ENCODE data around the gene NOVA1.

Gene NOVA1

DNA sequence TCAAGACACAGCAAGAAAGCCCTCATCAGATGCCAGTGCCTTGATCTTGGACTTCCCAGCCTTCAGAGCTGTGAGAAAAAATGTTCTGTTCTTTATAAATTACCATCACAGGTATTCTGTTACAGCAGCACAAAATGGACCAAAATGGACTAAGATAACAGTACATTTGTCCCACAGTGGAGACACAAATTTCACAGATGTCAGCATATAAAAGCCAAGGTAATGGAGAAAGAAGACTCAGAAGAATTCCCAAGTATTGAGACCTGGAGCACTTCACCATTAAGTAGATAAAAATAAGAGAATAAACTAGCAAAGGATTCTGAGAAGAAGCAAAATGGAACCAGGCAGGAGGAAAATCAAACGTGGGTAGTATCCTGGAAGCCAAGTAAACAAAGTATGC, 131.0 kb downstream of the NOVA1 start:
- no peak overlapping the region for H3K4me3 ChIP-seq
- H3K27ac ChIP-seq = no peak overlapping the region

DNA sequence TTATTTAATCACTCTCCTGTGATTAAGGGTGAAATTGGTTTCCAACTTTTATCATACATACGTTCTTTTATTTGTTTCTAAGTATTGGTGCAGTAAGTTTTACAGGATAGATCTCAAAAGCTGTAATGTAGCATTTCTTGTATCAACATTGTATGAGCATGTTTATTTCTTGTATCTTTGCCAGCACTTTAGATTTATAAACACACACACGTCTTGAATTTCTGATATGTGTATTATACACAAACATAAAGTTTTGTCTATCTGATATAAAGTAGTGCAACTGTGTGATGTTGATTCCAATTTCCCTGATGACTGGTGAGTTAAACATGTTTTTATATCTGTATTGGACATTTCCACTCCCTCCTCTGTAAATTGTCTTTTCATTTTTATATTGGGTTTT, 134.7 kb downstream of the NOVA1 start:
- Histone ChIP-seq H3K27ac (no peak overlapping the region), H3K4me3 (no peak overlapping the region)

DNA sequence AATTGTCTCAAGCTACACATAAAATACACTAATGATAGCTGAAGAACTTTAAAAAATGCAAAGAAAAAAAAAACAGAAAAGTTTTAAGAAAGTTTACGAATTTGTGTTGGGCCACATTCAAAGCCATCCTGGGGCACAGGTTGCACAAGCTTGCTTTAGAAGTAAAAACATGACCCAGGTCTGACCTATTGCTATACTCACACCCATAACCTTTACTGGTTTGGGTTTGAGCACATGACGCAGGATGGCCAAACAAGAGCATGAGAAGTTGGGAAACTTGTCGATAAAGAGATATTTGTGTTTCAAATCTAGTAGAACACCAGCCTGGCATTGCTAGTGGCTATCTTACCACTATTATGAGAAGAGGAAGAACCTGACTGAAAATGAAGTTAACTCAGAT, 143.7 kb downstream of the NOVA1 start:
- Histone ChIP-seq H3K27ac (no peak overlapping the region), H3K4me3 (no peak overlapping the region)

DNA sequence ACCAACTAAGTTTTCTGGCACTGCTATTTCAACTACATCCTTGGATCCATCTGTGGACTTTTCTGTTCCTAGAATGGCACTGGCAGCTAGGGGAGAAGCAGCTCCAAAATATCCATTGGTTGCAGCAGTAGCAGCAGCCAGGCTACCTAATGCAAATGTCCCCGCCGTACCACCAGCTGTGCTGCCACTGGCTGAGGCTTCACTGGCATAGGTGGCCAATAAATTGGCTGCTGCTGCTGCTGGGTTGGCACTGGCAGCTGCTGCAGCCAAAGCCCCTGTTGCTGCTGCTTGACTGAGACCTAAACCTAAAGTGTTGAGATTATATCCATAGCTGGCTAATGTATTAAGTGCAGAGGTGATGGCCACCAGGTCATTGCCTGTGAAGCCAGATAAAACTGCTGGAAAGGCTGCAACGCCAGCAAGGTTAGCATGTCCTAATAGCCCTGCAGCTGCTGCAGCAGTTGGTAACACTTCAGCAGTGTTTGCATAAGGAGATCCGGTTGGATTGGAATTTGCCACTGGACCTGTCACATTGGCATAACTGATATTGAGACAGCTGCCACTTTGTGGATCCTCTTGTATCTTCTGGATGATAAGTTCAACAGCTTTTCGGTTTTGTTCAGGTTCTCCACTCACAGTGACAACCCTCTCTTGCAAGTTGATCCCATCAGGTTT, 149.5 kb downstream of the NOVA1 start:
- Histone ChIP-seq H3K4me3 (no peak overlapping the region), H3K27ac (no peak overlapping the region)

DNA sequence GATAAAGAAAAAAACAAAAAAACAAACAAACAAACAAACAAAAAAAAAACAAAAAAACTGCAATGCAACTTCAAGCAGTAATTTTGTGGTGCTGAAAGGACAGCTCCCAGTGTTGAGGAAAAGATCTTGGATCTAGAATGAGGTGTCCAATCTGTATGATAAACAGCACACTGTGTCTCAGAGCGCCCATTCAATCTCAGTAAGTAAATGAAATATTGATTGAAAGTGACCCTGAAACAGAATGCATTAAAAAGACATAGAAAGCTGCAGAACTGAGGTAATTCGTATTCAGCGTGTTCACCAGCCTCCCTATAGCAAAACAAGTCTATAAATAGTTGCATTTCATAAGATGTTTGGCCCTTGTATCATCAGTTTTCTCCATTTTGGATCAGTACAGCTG, 153.0 kb downstream of the NOVA1 start:
- H3K4me3 ChIP-seq = no peak overlapping the region
- H3K27ac ChIP-seq = no peak overlapping the region

DNA sequence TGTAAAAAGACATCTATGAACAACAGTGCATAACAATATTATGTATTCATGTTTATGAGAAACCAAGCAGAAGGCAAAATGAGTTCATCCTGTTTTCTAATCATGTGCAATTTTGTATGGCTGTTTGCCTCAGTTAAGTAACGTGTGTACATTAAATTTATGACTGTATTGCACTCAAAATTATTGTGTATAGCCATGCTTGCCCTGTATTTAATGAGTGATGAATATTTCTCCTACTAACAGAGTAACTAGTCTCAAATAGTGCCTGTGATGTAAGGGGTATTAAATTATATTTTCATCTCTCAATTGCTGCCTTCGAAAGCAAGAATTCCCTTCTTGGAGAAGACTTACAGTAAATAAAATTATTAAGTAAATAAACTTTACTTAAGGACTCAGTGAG, 154.2 kb downstream of the NOVA1 start:
- H3K27ac ChIP-seq = no peak overlapping the region

DNA sequence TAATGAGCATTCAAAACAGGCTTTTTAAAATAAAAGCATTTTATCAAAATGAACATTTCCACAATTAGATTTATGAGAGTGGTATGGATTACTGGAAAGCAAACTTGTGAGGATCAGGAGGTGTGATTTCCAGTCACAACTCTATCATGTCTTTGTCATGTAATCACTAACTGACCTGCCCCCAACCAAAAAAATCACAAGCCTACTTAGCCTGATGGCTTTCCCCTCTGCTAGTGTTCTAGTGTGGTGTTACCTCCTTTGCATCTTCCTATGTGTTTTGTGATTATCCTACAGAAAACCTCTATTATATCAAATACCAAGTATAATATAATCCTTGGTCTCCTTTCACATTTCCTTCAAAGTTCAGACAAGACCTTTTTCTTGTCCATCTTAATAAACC, 168.6 kb downstream of the NOVA1 start:
- no peak overlapping the region for H3K4me3 ChIP-seq
- no peak overlapping the region for H3K27ac ChIP-seq

More for the DNA sequence above, 154.2 kb downstream of the NOVA1 start:
- H3K4me3 ChIP-seq = no peak overlapping the region

DNA sequence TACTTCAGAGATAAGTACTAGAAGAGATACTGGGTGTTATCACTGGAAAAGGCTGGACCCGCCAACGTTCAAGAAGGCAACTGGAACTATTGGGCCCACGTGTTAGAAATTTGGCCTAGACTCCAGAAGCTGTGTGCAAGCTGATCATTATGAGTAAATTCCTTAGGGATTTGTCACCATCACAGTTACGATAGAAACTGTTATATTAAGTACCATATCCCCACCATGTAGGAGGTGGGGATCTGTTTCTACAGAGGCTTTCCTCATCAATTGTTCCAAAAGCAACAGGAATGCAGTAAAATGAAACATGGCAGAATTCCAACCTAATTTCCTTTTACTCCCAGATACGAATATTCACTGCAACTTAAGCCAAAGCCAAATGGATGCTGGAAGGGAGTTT, 170.7 kb downstream of the NOVA1 start:
- no peak overlapping the region for H3K27ac ChIP-seq
- no peak overlapping the region for H3K4me3 ChIP-seq

DNA sequence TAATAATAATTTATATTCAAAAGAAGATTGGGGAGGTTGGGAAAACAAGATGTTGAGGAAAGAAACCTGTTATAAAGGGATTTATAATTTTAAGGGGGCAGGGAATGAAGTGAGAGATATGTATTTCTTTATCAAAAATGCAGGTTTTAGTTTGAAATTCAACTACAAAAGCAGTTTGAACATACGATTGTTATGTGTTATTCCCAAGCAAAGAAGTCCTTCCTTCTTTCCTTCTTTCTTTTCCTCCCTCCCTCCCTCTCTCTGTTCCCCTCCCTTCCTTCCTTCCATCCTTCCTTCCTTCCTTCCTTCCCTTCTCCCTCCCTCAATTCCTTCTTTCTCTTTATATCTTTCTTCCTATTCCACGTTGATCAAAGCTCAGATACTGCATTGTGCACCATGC, 173.3 kb downstream of the NOVA1 start:
- no peak overlapping the region for H3K27ac ChIP-seq
- H3K4me3 ChIP-seq = no peak overlapping the region

DNA sequence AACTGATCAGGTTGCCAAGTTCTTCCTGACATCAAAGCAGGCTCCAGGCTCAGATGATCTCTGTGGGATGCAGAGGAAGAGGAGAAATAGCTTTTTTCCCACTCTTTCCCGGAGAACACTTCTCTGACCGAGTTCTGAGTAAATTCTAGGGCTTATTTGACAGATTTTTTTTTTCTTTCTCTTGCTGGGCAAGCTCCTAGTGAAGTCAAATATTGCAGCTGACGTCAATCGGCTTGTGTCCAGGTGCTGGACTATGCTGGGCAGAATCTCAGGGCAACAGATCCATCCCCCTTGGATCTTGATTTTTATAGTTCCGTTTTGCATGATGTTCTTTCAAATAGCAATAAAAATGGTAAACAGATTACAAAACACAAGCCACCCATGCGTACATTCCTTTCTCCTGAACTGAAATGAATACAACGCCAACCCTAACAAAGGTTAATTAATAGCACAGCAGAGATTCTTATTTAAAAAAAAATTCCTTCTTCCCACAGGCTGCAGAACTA, 182.2 kb downstream of the NOVA1 start:
- Histone ChIP-seq H3K4me3 (no peak overlapping the region), H3K27ac (no peak overlapping the region)

DNA sequence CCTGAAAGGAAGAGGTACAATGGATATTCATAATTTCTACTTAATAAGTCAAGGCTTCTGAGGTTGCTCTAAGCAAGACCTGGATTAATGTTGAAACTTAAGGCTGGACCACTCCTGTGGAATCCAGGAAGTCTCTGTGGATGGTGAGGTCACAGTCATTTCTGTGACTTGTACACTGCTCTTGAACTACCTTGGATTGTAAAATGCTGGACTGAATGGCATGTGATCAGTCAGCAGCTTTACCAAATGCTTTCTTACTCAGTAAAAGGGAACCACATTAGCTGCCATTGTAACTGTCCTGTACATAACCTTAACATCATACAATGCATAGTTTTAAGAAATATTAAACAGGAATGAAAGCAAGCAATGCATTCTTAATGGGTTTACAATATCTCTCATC, 182.9 kb downstream of the NOVA1 start:
- Histone ChIP-seq H3K27ac (no peak overlapping the region), H3K4me3 (no peak overlapping the region)

DNA sequence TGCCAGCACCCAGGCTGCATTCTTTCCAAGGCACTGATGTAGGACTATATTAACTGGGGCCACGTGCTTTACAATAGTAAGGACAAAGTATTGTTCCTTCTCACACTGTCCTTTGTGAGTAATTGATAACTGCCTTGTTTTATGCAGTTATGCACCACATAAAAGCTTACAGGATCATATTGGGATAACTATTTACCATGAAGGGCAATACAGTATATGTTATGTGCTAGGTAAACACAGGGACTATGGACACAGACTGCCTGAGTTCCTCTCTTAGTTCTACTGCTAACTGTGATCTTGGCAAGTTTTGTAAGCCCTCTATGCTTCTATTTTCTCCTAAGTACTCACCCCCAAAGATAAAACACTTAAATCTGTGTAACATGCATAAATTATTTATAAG, 183.7 kb downstream of the NOVA1 start:
- H3K4me3 ChIP-seq = no peak overlapping the region
- H3K27ac ChIP-seq = no peak overlapping the region

DNA sequence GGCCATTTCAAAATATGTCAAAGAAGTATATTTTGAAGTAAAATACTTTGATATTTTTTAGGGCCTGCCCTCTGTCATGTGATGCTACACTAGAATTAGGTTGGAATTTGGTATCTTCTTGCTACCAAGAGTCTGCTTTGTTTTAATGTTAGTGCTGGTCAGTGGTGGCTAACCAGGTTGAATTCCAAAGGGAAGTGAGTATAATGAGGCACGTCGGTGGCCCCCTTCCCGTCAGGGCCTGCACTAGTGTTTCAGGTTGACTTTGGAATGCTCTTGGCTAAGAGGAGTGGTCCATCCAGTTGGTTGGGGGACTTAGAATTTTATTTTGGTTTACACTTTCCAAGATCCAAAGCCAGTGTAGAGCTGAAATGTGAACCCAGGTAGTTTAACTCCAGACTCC, 185.4 kb downstream of the NOVA1 start:
- no peak overlapping the region for H3K27ac ChIP-seq

DNA sequence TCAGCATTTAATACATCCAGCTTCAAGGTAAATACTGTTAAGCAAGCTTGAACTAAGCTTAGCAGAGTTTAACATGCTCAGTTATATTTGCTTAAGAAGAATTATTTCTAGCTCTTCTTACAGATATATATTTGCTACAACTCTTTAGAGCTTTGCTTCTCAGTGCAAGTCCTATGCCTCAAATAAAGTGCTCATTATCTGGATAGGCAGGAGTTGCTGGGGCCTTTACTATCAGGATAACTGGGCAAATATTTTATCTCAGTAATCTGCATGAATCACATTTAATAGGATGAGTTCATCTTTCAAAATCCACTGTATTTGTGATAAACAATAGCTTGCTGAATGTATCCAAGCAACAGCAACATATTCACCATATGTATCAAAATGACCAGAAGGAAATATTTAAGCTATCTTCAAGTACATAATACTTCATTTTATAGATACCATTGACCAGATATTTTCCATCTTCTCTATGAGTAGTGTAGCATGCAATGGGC, 187.6 kb downstream of the NOVA1 start:
- Histone ChIP-seq H3K4me3 (no peak overlapping the region), H3K27ac (no peak overlapping the region)

More for the DNA sequence above, 185.4 kb downstream of the NOVA1 start:
- no peak overlapping the region for H3K4me3 ChIP-seq

DNA sequence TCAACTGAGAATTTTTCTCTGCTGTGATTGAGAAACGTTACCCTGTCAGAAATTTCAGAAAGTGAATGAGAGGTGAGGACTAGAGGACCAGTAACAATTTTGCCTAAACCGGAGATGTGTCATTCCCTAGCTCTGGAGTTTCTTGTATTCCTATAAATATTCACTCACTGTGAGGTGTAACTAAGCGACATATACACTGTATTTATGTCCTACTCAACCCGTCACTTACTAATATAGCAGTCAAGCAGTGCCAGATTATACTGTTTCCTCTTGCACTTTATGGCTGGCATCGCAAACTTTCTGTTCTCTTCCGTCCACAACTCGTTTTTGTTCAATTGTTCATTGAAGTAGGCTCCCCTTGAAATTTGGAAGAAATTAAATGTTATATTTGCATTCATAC, 192.9 kb downstream of the NOVA1 start:
- no peak overlapping the region for H3K4me3 ChIP-seq

DNA sequence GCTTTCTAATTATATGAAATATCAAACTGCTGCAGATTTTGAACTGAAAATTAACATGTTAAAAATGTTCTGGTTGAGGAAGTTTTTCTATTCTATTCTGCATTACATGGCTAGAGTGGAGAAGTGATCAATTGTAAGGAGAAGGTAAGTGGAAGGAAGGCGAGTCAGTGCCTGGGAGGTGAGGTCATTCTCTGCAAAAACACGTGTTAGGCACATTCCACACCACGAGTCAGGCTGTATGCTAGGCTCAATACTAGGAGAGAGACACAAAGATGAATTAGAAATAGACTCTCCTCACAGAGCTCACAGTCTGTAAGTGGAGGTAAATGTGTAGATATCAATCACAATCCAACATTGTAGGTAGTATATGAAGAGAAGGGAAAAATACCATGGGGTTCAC, 194.1 kb downstream of the NOVA1 start:
- Histone ChIP-seq H3K4me3 (no peak overlapping the region), H3K27ac (no peak overlapping the region)

More for the DNA sequence above, 192.9 kb downstream of the NOVA1 start:
- H3K27ac ChIP-seq = no peak overlapping the region

DNA sequence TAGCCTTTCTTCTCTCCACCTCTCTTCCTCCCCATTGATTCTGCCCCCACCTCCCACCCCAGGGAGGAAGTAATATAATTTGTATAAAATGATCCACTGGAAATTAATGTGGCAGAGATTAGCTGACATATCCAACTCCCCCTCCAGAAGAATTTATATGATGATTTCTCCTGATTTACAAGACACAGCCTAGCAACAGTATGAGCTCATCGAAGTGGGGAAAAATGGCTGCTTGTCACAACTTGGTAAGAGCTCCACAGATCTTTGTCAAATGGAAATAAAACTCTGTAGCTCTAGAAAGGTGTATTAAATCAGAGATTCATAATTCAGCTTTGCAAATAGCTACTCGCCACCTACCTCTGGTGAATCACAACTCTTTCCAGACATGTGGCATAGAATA, 195.7 kb downstream of the NOVA1 start:
- H3K4me3 ChIP-seq = no peak overlapping the region

DNA sequence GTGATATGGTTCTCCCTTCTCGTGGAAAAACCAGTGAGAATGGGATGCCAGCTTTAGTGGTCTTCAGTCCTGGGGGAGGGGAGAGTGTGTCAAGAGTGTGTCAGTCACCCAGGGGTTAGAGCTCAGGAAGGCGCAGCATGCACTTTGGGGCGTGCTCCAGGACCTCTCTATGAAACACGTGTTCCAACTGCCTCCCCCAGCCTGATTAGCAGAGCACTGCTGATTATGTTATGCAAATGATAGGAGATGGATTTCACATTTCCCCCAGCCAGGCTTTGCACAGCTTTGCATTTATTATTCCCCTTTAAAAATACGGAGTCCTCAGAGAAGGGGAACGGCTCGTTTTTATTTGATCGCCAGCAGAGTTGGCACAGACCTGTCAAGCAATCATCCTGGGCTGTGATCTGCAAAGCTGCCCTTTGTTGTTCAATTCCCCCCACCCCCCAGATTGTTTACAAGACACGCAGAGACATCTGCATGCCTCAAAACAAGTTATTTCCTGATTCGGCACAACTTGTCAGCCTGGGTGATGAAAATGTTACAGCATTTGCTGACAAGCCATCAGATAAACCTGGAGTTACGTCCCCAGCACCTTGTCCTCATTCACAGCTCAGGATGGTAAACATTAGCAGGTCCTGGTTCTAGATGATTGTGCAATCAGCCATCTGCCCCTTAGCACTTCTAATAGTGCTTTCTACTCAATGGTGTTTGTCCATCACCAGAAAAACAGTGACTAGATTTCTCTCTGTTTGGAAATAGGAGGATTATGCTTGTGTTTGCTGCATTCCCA, 196.5 kb downstream of the NOVA1 start:
- Histone ChIP-seq H3K4me3 (no peak overlapping the region), H3K27ac (no peak overlapping the region)

More for the DNA sequence above, 195.7 kb downstream of the NOVA1 start:
- H3K27ac ChIP-seq = no peak overlapping the region

DNA sequence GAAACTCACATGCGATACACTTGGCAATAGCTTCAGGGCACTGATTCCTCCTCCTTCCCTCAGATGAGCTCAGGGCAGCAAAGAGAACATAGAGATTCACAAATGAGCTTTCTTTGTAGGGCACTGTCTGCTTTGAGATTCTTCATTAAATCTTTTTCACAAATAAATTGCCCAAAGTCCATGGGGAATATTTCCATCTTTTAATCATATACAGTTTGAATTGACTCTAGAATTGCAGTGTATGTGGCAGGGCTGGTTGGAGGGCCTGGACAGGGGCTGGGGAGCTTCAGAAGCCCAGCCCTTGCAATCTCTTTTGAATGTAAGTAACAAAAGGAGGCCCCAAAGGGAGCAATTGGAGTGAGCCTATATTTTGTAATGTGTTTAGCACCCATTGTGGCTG, 197.5 kb downstream of the NOVA1 start:
- no peak overlapping the region for H3K27ac ChIP-seq
- no peak overlapping the region for H3K4me3 ChIP-seq

DNA sequence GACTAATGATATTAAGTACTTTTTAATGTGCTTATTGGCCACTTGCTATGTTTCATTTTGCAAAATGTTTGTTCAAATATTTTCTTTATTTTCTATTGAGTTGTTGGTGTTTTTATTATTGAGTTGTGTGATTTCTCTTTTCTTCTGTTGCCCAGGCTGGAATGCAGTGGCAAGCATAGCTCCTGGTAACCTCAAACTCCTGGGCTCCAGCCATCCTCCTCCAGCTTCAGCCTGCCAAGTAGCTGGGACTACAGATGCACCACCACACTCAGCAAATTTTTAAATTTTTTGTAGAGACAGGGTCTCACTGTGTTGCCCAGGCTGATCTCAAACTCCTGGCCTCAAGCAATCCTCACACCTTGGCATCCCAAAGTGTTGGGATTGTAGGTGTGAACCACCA, 199.2 kb downstream of the NOVA1 start:
- no peak overlapping the region for H3K27ac ChIP-seq

More for the DNA sequence above, 199.2 kb downstream of the NOVA1 start:
- no peak overlapping the region for H3K4me3 ChIP-seq

Measured in skin epidermis (tissue), 12 donors.